ENCODE results near the gene VASP. TPM values are rescaled to one million over a fixed set of nuclear protein-coding genes. Genes with fewer than 3 reads are reported as not detected.

Gene VASP
- polyA plus RNA-seq, 1 donor from 2014 or later = 6.1 TPM

DNA sequence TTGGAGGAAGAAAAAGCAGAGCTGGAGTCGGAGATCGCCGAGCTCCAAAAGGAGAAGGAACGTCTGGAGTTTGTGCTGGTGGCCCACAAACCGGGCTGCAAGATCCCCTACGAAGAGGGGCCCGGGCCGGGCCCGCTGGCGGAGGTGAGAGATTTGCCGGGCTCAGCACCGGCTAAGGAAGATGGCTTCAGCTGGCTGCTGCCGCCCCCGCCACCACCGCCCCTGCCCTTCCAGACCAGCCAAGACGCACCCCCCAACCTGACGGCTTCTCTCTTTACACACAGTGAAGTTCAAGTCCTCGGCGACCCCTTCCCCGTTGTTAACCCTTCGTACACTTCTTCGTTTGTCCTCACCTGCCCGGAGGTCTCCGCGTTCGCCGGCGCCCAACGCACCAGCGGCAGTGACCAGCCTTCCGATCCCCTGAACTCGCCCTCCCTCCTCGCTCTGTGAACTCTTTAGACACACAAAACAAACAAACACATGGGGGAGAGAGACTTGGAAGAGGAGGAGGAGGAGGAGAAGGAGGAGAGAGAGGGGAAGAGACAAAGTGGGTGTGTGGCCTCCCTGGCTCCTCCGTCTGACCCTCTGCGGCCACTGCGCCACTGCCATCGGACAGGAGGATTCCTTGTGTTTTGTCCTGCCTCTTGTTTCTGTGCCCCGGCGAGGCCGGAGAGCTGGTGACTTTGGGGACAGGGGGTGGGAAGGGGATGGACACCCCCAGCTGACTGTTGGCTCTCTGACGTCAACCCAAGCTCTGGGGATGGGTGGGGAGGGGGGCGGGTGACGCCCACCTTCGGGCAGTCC lies 34.5 kb upstream of the VASP start:
- H3K9ac ChIP-seq (ENCODE audit: low read length) = no peak overlapping the region
- no peaks in the 10 kb centered on the region for H3K9me2 ChIP-seq (ENCODE audit: insufficient read depth, low read length)
- peaks cover 20% of the 10 kb centered on the region for H3K27me3 ChIP-seq (ENCODE audit: insufficient read depth, low read depth, low read length)
- no peaks in the 10 kb centered on the region for H3K9me3 ChIP-seq (ENCODE audit: low read length)
- H3K36me3 ChIP-seq (ENCODE audit: insufficient read depth, low read length) = no peaks in the 10 kb centered on the region
- no peaks in the 10 kb centered on the region for H3F3A ChIP-seq (ENCODE audit: insufficient read depth, low read length, poor library complexity, severe bottlenecking)
- H3K4me2 ChIP-seq (ENCODE audit: low read length) = no peak overlapping the region
- TF ChIP-seq MXI1 (conservative IDR thresholded peaks at IDR 0.05; ENCODE audit: poor library complexity, severe bottlenecking) = no peak
- no peak for TF ChIP-seq POLR2AphosphoS5 (IDR thresholded peaks at IDR 0.05)
- TF ChIP-seq EP300 (conservative IDR thresholded peaks at IDR 0.05; ENCODE audit: poor library complexity, severe bottlenecking) = no peak
- TF ChIP-seq EZH2 (IDR thresholded peaks at IDR 0.05; ENCODE audit: borderline replicate concordance, insufficient read depth, low read length, poor library complexity, severe bottlenecking) = no peak
- no peak for TF ChIP-seq TAF1 (IDR thresholded peaks at IDR 0.05; ENCODE audit: low read depth)
- H3K79me2 ChIP-seq (replicated peaks; ENCODE audit: insufficient read depth, low read length) = no peaks in the 10 kb centered on the region
- no peak overlapping the region for H2AFZ ChIP-seq (ENCODE audit: low read depth, low read length)
- no peak overlapping the region for H3K27ac ChIP-seq (ENCODE audit: low read length)
- H3K4me3 ChIP-seq (ENCODE audit: low read length) = no peak overlapping the region
- H4K20me1 ChIP-seq (ENCODE audit: insufficient read depth) = no peaks in the 10 kb centered on the region

GRCh38 chr19:45473367-45473681 lies 34.0 kb upstream of the VASP start:
- peaks cover 20% of the 10 kb centered on the region for H3K27me3 ChIP-seq (ENCODE audit: insufficient read depth, low read depth, low read length)

More at GRCh38 chr19:45473367-45473681, 34.0 kb upstream of the VASP start:
- Histone ChIP-seq H3K79me2 (replicated peaks; ENCODE audit: insufficient read depth, low read length) (no peaks in the 10 kb centered on the region), H3F3A (ENCODE audit: insufficient read depth, low read length, poor library complexity, severe bottlenecking) (no peaks in the 10 kb centered on the region), H2AFZ (ENCODE audit: low read depth, low read length) (no peak overlapping the region), H3K9me2 (ENCODE audit: insufficient read depth, low read length) (no peaks in the 10 kb centered on the region), H3K9ac (ENCODE audit: low read length) (no peak overlapping the region), H4K20me1 (ENCODE audit: insufficient read depth) (no peaks in the 10 kb centered on the region), H3K9me3 (ENCODE audit: low read length) (no peaks in the 10 kb centered on the region), H3K27ac (ENCODE audit: low read length) (no peak overlapping the region), H3K36me3 (ENCODE audit: insufficient read depth, low read length) (no peaks in the 10 kb centered on the region), H3K4me2 (ENCODE audit: low read length) (no peak overlapping the region), H3K4me3 (ENCODE audit: low read length) (no peak overlapping the region)
- no peak for TF ChIP-seq CTCF (IDR thresholded peaks at IDR 0.05; ENCODE audit: poor library complexity, severe bottlenecking)
- no peak for TF ChIP-seq MXI1 (conservative IDR thresholded peaks at IDR 0.05; ENCODE audit: poor library complexity, severe bottlenecking)
- TF ChIP-seq EZH2 (IDR thresholded peaks at IDR 0.05; ENCODE audit: borderline replicate concordance, insufficient read depth, low read length, poor library complexity, severe bottlenecking) = no peak
- TF ChIP-seq EP300 (conservative IDR thresholded peaks at IDR 0.05; ENCODE audit: poor library complexity, severe bottlenecking) = no peak
- TF ChIP-seq RAD21 (conservative IDR thresholded peaks at IDR 0.05) = no peak
- TF ChIP-seq SMC3 (conservative IDR thresholded peaks at IDR 0.05; ENCODE audit: poor library complexity) = no peak
- TF ChIP-seq TAF1 (IDR thresholded peaks at IDR 0.05; ENCODE audit: low read depth) = no peak
- TF ChIP-seq POLR2AphosphoS5 (IDR thresholded peaks at IDR 0.05) = no peak
- TF ChIP-seq REST (IDR thresholded peaks at IDR 0.05; ENCODE audit: borderline replicate concordance) = no peak
